DOHH2 (cell line): ENCODE data around the gene FRAS1.

Source experiments
- H3F3A ChIP-seq: fragments of 200-600 bp; sonication (generic), shearing (Covaris generic); 2 replicates; pipeline ENCODE4 v1.6.0; 2016; ENCODE audit warnings: antibody characterized with exemption, mild to moderate bottlenecking; ENCODE audit not compliant: control insufficient read depth, insufficient read depth
- H3K27ac ChIP-seq: fragments of 200-600 bp; sonication (generic); 2 replicates; pipeline ENCODE4 v1.5.1; 2014; ENCODE audit warnings: low read depth, mild to moderate bottlenecking, low read length, moderate library complexity
- H3K27me3 ChIP-seq: fragments of 200-600 bp; sonication (generic); 2 replicates; pipeline ENCODE4 v1.6.1; 2014; ENCODE audit warnings: mild to moderate bottlenecking, low read length, mixed read lengths; ENCODE audit not compliant: control insufficient read depth
- H3K36me3 ChIP-seq: fragments of 200-600 bp; sonication (generic); 2 replicates; pipeline ENCODE4 v1.6.1; 2014; ENCODE audit warnings: mild to moderate bottlenecking, low read length, moderate library complexity, mixed read lengths; ENCODE audit not compliant: control insufficient read depth
- H3K4me1 ChIP-seq: fragments of 200-600 bp; sonication (generic); 2 replicates; pipeline ENCODE4 v1.6.1; 2014; ENCODE audit warnings: mild to moderate bottlenecking, low read length, mixed read lengths; ENCODE audit not compliant: control insufficient read depth
- H3K4me2 ChIP-seq: fragments of 200-600 bp; sonication (generic); 2 replicates; pipeline ENCODE4 v1.6.0; 2014; ENCODE audit warnings: mild to moderate bottlenecking, low read length, moderate library complexity
- H3K4me3 ChIP-seq: fragments of 200-600 bp; sonication (generic); 2 replicates; pipeline ENCODE4 v1.5.1; 2014; ENCODE audit warnings: mild to moderate bottlenecking, low read length, mixed read lengths
- H3K79me2 ChIP-seq: fragments of 200-600 bp; sonication (generic); 2 replicates; pipeline ENCODE4 v1.6.1; 2014; ENCODE audit warnings: mild to moderate bottlenecking, low read length, mixed read lengths; ENCODE audit not compliant: control insufficient read depth
- H3K9me2 ChIP-seq: fragments of 200-600 bp; sonication (generic); replicated peaks from 2 replicates; pipeline ENCODE4 v1.6.1; 2014; ENCODE audit warnings: mild to moderate bottlenecking, low read length, mixed read lengths; ENCODE audit not compliant: control insufficient read depth
- H3K9me3 ChIP-seq: fragments of 200-600 bp; sonication (generic); 2 replicates; pipeline ENCODE4 v1.6.1; 2014; ENCODE audit warnings: antibody characterized with exemption, low read length, mixed read lengths; ENCODE audit not compliant: control insufficient read depth, insufficient read depth
- H4K20me1 ChIP-seq: fragments of 200-600 bp; sonication (generic); 2 replicates; pipeline ENCODE4 v1.6.0; 2014; ENCODE audit warnings: low read depth, mild to moderate bottlenecking, antibody characterized with exemption, low read length, moderate library complexity; ENCODE audit not compliant: control insufficient read depth, insufficient read depth
- EZH2phosphoT487 ChIP-seq: fragments of 200-600 bp; sonication (generic); IDR thresholded peaks from 2 replicates; pipeline ENCODE4 v1.6.1; 2017; ENCODE audit warnings: borderline replicate concordance, mild to moderate bottlenecking, antibody characterized with exemption, low read length, moderate library complexity, mixed read lengths
- TF ChIP-seq, protein P1 (sequence below): fragments of 200-600 bp; sonication (generic); IDR thresholded peaks from one replicate; pipeline ENCODE4 v1.5.1; 2014; ENCODE audit warnings: antibody characterized with exemption, mild to moderate bottlenecking, low read depth, low read length; ENCODE audit not compliant: poor library complexity, severe bottlenecking

Gene FRAS1

DNA sequence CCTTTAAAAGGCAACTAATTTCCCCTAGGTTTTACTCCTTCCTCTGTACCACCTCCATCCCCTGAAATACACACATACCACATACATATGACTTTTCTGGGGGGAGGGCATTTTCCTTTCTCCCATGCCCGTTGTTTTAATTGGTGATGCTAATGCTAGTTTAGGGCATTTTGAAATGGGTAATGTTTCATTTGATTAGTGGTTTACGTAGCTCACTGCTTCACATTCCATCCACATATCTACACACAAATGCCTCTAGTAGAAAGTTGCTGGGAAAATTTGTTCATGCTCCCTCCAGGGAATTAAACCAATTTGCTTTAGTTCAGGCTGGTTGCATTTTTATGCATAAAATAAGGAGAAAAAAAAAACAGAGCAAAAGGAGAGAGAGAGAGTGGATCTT lies 231.2 kb downstream of the FRAS1 start:
- H3K36me3 ChIP-seq, result no peaks in the 10 kb centered on the region
- H3K9me2 ChIP-seq, result no peaks in the 10 kb centered on the region
- H3K27ac ChIP-seq, result no peak overlapping the region

DNA sequence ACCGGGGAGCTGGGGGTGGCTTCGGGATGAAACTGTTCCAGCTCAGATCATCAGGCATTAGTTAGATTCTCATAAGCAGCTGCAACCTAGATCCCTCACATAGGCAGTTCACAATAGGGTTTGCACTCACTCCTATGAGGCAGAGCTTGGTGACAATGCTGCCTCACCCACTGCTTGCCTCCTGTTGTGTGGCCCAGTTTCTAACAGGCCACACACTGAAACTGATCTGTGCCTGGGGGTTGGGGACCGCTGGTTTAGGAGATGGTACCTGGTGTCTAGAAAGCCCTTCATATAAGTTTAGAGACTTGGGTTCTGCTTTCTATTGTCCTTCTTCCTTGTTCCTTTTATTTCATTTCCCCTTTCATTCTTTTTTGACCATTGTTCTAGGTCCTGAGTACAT lies 234.2 kb downstream of the FRAS1 start:
- Histone ChIP-seq H3K9me3 (no peaks in the 10 kb centered on the region), H3K4me2 (no peak overlapping the region), H3K27ac (no peak overlapping the region), H3K79me2 (no peaks in the 10 kb centered on the region), H3K4me1 (no peaks in the 10 kb centered on the region), H3K4me3 (no peak overlapping the region), H3K27me3 (no peaks in the 10 kb centered on the region), H3K9me2 (no peaks in the 10 kb centered on the region), H3F3A (no peaks in the 10 kb centered on the region), H3K36me3 (no peaks in the 10 kb centered on the region), H4K20me1 (no peaks in the 10 kb centered on the region)
- TF ChIP-seq EZH2phosphoT487, result no peak
- TF ChIP-seq, protein P1, sequence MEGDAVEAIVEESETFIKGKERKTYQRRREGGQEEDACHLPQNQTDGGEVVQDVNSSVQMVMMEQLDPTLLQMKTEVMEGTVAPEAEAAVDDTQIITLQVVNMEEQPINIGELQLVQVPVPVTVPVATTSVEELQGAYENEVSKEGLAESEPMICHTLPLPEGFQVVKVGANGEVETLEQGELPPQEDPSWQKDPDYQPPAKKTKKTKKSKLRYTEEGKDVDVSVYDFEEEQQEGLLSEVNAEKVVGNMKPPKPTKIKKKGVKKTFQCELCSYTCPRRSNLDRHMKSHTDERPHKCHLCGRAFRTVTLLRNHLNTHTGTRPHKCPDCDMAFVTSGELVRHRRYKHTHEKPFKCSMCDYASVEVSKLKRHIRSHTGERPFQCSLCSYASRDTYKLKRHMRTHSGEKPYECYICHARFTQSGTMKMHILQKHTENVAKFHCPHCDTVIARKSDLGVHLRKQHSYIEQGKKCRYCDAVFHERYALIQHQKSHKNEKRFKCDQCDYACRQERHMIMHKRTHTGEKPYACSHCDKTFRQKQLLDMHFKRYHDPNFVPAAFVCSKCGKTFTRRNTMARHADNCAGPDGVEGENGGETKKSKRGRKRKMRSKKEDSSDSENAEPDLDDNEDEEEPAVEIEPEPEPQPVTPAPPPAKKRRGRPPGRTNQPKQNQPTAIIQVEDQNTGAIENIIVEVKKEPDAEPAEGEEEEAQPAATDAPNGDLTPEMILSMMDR, result no peak

More for the DNA sequence above, 231.2 kb downstream of the FRAS1 start:
- Histone ChIP-seq H3K4me2 (no peak overlapping the region), H3F3A (no peaks in the 10 kb centered on the region), H3K4me3 (no peak overlapping the region), H3K27me3 (no peaks in the 10 kb centered on the region), H3K9me3 (no peaks in the 10 kb centered on the region), H3K79me2 (no peaks in the 10 kb centered on the region), H3K4me1 (no peaks in the 10 kb centered on the region), H4K20me1 (no peaks in the 10 kb centered on the region)
- TF ChIP-seq EZH2phosphoT487, result no peak
- TF ChIP-seq, protein P1, result no peak

DNA sequence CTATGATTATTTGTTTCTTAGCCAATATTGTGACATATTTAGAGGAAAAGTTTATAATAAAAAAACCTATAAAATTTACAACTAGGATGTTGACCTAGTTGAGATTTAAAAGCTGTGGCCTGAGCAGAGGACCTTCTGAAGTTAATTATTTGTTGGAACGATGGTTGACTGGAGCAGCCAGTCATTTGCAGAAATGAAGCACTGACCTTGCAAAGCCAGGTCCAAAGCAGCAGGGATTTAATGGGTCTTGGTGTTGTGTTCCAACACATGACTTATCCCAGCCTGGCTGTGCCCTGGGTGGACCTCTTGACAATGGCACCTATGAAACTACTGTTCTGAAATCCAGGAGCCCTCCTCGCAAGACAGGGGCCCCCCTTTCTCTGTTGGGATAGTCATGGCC lies 235.2 kb downstream of the FRAS1 start:
- Histone ChIP-seq H3F3A (no peaks in the 10 kb centered on the region), H3K9me3 (no peaks in the 10 kb centered on the region), H3K79me2 (no peaks in the 10 kb centered on the region), H3K36me3 (no peaks in the 10 kb centered on the region), H3K4me3 (no peak overlapping the region), H3K4me2 (no peak overlapping the region), H4K20me1 (no peaks in the 10 kb centered on the region), H3K27ac (no peak overlapping the region), H3K9me2 (no peaks in the 10 kb centered on the region), H3K4me1 (no peaks in the 10 kb centered on the region), H3K27me3 (no peaks in the 10 kb centered on the region)
- TF ChIP-seq, protein P1, result no peak
- no peak for TF ChIP-seq EZH2phosphoT487

DNA sequence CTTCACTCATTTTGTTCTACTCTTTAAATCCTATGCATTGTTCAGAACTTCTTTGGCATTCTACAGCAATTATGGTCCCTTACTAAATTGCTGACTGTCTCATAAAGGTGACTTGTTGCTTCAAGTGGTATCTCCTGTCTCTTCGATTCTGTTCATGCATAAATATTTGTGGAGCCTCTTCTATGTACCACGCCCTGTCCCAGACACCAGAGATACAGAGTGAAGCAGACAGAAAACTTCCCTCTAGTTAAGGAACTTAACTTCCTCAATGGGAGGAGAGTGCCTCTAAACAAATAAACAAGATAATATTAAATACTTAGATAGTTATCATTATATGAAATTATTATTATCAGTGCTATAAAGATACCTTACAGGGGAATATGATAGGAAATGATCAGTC lies 235.7 kb downstream of the FRAS1 start:
- Histone ChIP-seq H3K79me2 (no peaks in the 10 kb centered on the region), H4K20me1 (no peaks in the 10 kb centered on the region), H3K36me3 (no peaks in the 10 kb centered on the region), H3K4me2 (no peak overlapping the region), H3F3A (no peaks in the 10 kb centered on the region), H3K9me2 (no peaks in the 10 kb centered on the region), H3K9me3 (no peaks in the 10 kb centered on the region), H3K4me1 (no peaks in the 10 kb centered on the region), H3K27me3 (no peaks in the 10 kb centered on the region), H3K27ac (no peak overlapping the region), H3K4me3 (no peak overlapping the region)
- TF ChIP-seq, protein P1, result no peak
- TF ChIP-seq EZH2phosphoT487, result no peak
